ENCODE data around the gene ITM2B.

ITM2B gene

GRCh38 chr13:48264058-48264457 is 31.1 kb downstream of the ITM2B start:
- no peak for DNase-seq

- DNase-seq: peak in 1 of 2 donors; percentile 12
These were observed 32.3 kb downstream of the ITM2B start for GRCh38 chr13:48265217-48265815.

GRCh38 chr13:48266150-48266549 is 33.1 kb downstream of the ITM2B start:
- no peak for DNase-seq

DNA sequence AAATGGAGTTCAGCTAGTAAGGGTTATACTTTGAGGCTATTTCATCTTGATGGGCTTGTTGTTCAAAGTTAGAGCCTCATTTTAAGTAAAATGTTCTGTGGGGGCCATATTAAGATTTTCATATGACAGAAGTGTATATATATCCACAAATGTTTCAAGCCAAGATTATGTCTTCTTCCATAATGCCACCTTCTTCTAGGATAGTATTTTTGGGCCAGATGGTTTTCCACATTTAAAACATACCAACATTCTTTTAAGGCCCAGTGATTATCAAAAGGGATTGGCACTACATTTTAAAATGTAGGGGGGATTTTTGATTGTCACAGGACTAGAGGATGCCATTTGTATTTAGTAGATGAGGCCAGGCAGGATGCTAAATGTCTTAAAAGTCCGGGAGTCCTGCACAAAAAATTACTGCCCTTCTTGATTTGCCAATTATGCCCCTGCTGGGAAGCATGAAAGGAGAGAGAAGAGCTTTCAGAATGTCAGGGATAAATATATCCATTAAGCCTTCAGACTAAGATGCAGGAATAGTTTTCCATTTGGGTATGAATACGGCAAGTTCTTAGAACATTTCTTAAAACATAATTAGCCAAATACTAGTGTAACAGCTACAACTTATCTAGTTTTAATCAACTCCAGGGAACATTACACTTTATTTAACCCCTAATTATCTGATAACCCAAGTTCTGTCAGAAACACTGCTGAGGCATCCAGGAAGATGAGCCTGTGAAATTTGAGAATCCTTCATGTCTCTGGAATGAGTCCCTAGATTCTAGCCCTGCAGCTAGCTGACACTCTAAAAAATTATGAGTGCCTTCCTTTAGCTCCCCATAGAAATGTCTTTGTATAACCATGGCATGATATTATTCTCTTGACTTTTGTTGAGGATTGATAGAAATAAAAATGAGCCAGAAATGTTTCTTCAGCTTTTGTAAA is 34.0 kb downstream of the ITM2B start:
- no peak for DNase-seq

DNA sequence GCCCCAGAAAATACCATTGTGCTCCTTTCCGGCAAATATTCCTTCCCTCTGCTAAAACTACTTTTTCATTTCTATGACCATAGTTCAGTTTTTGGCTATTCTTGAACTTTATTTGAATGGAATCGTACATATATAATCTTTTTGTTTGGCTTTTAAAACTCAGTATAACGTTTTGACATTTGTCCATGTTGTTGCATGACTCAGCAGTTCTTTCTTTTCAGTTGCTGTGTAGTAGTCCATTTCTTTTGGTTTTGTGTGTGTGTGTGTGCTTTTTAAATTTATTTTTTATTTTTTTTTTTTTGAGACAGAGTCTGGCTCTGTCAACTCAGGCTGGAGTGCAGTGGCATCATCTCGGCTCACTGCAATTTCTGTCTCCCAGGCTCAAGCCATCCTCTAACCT is 35.0 kb downstream of the ITM2B start:
- no peak for DNase-seq

- DNase-seq: no peak
These were observed 40.3 kb downstream of the ITM2B start for GRCh38 chr13:48273346-48273745.

- no peak for DNase-seq
These were observed 42.5 kb downstream of the ITM2B start for GRCh38 chr13:48275507-48275906.

DNA sequence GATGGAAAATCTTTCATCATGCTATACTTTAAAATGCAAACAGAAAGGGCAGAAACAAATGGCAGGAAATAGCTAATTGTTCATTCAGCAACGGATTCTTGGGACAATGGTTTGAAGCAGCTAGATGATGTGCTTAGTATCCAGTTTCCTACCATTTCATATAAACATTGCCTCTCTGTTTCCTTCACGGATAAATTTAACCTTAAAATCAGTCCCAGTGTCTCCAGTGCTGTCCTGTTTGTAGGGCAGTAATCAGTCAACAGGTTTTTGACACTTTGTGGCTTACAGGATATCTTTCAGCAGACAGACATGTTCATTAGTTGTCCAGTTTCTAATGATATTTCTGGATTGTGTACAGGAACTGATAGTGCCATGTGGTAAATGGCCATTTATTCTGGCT is 45.8 kb downstream of the ITM2B start:
- no peak for DNase-seq

DNA sequence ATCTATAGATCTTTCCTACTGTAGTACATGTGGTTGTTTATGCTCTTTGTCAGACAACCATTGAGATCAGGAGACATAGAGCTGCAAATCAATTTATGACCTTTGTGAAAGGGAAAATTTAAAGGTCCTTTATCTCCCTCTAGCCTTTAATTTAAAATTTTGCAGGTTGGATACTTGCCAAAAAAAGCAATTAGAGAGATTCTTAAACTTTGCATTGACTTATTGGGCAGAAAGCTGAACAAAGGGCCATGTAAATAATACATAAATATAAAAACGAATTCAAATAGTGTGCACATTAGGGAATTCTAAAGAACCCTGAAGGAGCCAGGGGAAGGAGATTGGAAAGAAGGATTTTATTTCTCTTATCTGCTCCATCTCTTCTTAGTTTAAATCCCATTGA is 48.5 kb downstream of the ITM2B start:
- no peak for DNase-seq

GRCh38 chr13:48291730-48292129 is 58.7 kb downstream of the ITM2B start:
- DNase-seq: no peak

- DNase-seq: no peak
These were observed 59.6 kb downstream of the ITM2B start for GRCh38 chr13:48292650-48293049.

DNA sequence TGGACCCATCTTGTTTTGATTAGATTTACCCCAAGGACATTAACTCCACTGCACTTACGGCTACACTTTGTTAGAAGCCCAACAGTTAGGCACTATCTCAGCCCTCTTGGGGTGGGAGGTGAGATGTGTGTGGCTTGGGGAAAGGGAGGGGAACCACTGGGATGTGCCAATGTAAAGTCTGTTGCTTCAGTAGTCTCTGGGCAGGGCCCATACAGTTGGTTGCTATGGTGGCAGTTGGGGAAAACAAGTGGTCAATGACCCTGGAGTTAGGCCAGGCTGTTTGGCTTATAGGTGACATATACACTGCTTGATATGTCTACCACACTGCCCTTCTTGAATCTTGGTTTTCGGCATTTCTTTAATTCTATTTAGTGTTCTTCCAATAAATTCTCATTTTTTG is 61.6 kb downstream of the ITM2B start:
- DNase-seq: no peak

- DNase-seq: no peak
These were observed 62.3 kb downstream of the ITM2B start for GRCh38 chr13:48295271-48295670.

DNA sequence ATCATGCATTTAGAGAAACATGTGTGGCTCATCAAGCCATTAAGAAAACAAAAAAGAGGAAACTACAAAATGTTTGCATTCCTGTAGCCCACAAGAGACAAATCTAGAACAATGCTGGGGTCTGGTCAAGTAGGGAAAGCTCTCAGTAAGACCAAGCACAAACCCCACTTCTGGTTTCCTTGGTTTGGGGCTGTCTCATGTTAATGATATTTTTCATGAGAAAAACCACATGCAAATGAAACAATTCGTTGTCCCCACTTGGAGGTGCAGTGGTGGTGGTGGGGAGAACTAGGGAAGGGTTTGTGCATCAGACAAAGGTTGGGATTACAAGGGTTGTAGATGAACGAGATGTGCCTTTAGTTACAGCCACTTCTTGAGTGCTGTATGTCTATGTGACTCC is 63.5 kb downstream of the ITM2B start:
- DNase-seq: no peak

DNA sequence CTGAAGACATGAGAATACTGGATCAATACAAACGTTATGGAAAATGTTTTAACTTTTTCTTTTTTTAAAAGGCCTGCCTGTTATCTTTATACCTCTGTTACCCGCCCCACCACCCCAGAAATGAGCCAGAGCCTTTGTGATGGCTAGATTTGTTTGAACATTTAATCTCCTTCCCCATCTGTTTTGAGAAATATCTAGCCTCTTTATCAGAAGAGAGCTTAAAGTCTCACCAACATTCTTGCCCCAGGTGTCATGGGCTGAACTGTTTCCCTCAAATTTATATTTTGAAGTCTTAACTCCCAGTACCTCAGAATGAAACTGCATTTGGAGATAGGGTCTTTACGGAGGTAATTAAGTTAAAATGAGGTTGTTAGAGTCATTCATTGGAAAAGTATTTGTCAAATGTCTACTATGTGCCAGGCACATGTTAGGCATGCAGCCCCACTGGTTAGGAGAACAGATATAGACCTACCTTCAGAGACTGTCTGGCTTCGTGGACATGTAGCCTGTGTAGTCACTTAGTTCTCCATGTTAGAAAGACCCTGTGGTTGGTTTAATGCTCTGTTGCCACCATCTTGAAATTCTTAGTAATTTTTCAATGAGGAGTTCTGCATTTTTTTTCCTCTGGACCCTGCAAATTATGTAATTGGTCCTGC is 64.3 kb downstream of the ITM2B start:
- no peak for DNase-seq

- no peak for DNase-seq
These were observed 66.6 kb downstream of the ITM2B start for GRCh38 chr13:48299591-48299990.

DNA sequence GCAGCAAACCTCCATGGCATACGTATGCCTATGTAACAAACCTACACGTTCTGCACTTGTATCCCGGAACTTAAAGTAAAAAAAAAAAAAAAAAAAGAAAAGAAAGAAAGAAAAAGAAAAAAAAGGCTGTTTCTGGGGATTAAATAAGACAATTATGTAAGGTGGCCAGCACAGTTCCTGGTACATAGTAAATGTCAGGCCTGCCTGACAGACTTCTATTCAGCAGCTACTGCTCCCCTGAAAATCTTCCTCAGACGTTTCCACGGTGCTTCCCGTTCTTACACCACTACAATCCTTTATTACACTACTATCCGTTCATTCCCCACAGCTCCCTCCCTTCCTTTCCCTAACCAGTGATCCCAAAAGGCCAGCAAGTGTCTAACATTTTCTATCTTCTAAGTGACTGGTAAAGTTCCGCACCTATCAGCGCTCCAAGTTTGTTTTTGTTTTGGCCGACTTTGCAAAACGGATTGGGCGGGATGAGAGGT is 69.9 kb downstream of the ITM2B start:
- no peak for DNase-seq

DNA sequence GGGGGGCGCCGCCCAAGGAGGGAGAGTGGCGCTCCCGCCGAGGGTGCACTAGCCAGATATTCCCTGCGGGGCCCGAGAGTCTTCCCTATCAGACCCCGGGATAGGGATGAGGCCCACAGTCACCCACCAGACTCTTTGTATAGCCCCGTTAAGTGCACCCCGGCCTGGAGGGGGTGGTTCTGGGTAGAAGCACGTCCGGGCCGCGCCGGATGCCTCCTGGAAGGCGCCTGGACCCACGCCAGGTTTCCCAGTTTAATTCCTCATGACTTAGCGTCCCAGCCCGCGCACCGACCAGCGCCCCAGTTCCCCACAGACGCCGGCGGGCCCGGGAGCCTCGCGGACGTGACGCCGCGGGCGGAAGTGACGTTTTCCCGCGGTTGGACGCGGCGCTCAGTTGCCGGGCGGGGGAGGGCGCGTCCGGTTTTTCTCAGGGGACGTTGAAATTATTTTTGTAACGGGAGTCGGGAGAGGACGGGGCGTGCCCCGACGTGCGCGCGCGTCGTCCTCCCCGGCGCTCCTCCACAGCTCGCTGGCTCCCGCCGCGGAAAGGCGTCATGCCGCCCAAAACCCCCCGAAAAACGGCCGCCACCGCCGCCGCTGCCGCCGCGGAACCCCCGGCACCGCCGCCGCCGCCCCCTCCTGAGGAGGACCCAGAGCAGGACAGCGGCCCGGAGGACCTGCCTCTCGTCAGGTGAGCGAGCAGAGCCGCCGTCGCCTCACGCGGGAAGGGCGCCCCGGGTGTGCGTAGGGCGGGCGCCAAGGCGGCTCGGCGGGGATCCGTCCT is 70.5 kb downstream of the ITM2B start, which contains the start of gene RB1:
RB1 (plus strand) TSS at position 393 of the 784 bp plus-strand sequence; CDS start at position 555, 162 bp downstream.
- DNase-seq: peak; percentile 85 to 86

GRCh38 chr13:48304143-48304876 is 71.3 kb downstream of the ITM2B start:
- DNase-seq: peak in 1 of 2 donors; percentile 4

GRCh38 chr13:48311223-48311622 is 78.2 kb downstream of the ITM2B start:
- DNase-seq: no peak

DNA sequence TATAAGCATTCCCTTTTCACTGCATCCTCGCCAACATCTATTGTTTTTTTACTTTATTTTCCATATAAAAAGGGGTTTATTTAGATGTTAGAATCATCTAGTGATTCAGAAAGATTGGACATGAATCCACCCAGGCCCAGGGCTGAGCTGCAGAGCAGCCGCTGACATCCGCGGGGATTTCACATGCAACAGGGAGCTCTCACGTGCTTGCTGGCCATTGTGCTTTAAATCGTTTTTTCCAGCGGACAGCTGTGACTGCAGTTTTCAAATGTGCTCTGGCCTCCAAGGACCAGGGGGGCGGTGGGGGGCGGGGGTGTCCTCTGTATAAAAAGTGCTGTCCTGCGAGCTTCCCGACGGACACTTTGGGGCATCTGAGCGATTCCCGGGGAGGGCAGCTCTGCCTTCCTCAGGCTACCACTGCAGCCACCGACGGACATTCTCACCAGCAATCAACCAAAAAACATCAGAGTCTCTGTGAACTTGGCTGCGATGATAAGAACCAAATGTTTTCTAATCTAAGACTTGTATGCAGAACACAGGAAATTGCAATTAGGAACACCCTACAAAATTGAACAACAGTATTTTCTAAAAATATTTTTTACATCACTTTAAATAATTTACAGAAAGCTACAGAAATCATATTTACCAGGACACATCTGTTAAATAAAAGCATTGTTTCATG is 83.1 kb downstream of the ITM2B start:
- DNase-seq: no peak
